HepG2 (cell line): ENCODE results near the gene DNAJC30. TPM values are rescaled to one million over a fixed set of nuclear protein-coding genes. Genes with fewer than 3 reads are reported as not detected.

Experiments
- ATAC-seq: fragments of 200-7000 bp; cut with Tn5 transposase; 3 replicates; pipeline ENCODE4 v1.9.1; 2020; ENCODE audit warnings: mild to moderate bottlenecking, moderate library complexity
- BruUV-seq: library from RNA; stranded (reverse); fragments of 400-500 nt; replicated peaks from 2 replicates; lab custom pipeline; 2021; lab: Mats Ljungman, UMichigan
- CTCF ChIA-PET: fragments of 300-600 bp; formaldehyde crosslinking; extraction: SDS; loops from one replicate; lab custom pipeline; 2021; ENCODE audit warnings: low total read pairs, inconsistent platforms, low intra/inter-chr PET ratio; lab: Yijun Ruan, JAX
- POLR2A ChIA-PET: fragments of 350-600 bp; sonication (Branson Sonifier 250); formaldehyde crosslinking; loops from one replicate; lab custom pipeline; 2020; ENCODE audit warnings: antibody characterized with exemption, inconsistent platforms; lab: Yijun Ruan, JAX
- DNase-seq: peaks from one replicate; pipeline ENCODE4 v3.0.0-alpha.2; 2015; ENCODE audit warnings: low spot score
- FAIRE-seq: peaks from 3 replicates; lab custom pipeline; 2011; peaks lifted over from hg19 to GRCh38; lab: Jason Lieb, UNC
- H2AFZ ChIP-seq: one replicate; pipeline ENCODE4 v1.6.1; 2011; ENCODE audit warnings: low read length, inconsistent platforms
- H3K27ac ChIP-seq: fragments of 300-600 bp; 3 replicates; pipeline ENCODE4 v1.8.0; 2011; ENCODE audit warnings: mixed run types, mild to moderate bottlenecking, mixed read lengths, low read length, inconsistent platforms; ENCODE audit not compliant: insufficient read depth; ENCODE audit errors: extremely low read length
- H3K27me3 ChIP-seq, 2 experiments: fragments of 200-600 bp in 1 of 2; 2 replicates in 1 of 2; 3 replicates in 1 of 2; pipeline versions ENCODE4 v1.6.0 to v1.8.0; 2011; ENCODE audit warnings: low read length in 2 of 2, mild to moderate bottlenecking in 2 of 2, moderate library complexity in 2 of 2, inconsistent platforms in 1 of 2; ENCODE audit not compliant: insufficient read depth in 2 of 2, control insufficient read depth in 1 of 2
- H3K36me3 ChIP-seq, 2 experiments: fragments of 200-600 bp in 1 of 2; replicated peaks in 1 of 2; 2 replicates in 1 of 2; 3 replicates in 1 of 2; pipeline versions ENCODE4 v1.5.1 to v1.8.0; 2011; ENCODE audit warnings: low read length in 2 of 2, inconsistent platforms in 1 of 2; ENCODE audit not compliant: insufficient read depth in 2 of 2, control insufficient read depth in 1 of 2
- H3K4me1 ChIP-seq: 2 replicates; pipeline ENCODE4 v1.5.1; 2012; ENCODE audit warnings: low read length, inconsistent platforms; ENCODE audit not compliant: insufficient read depth
- H3K4me2 ChIP-seq: 2 replicates; pipeline ENCODE4 v1.6.0; 2011; ENCODE audit warnings: low read depth, low read length, inconsistent platforms
- H3K4me3 ChIP-seq, 3 experiments: fragments of 200-600 bp in 1 of 3; sonication (generic), shearing (Covaris generic) in 1 of 3; replicated peaks in 1 of 3; 2 replicates each; pipeline ENCODE4 v1.5.1; 2011 to 2016; ENCODE audit warnings: low read length in 3 of 3, inconsistent platforms in 2 of 3, low read depth in 2 of 3, mild to moderate bottlenecking in 2 of 3, control low read depth in 1 of 3, mixed read lengths in 1 of 3; ENCODE audit not compliant: insufficient read depth in 1 of 3
- H3K79me2 ChIP-seq: one replicate; pipeline ENCODE4 v1.6.1; 2011; ENCODE audit warnings: low read length, inconsistent platforms; ENCODE audit not compliant: insufficient read depth
- H3K9ac ChIP-seq: 2 replicates; pipeline ENCODE4 v1.6.0; 2011; ENCODE audit warnings: mild to moderate bottlenecking, low read depth, low read length, inconsistent platforms; ENCODE audit not compliant: insufficient read depth
- H3K9me3 ChIP-seq: 2 replicates; pipeline ENCODE4 v1.5.1; 2012; ENCODE audit warnings: mild to moderate bottlenecking, low read length
- H4K20me1 ChIP-seq: 2 replicates; pipeline ENCODE4 v1.6.0; 2011; ENCODE audit warnings: inconsistent platforms, mild to moderate bottlenecking, low read length, moderate library complexity; ENCODE audit not compliant: insufficient read depth
- BHLHE40 ChIP-seq: IDR thresholded peaks from 2 replicates; pipeline ENCODE4 v1.6.1; 2011; ENCODE audit warnings: low read length, improper control_type of control experiment
- CEBPB ChIP-seq: IDR thresholded peaks from 2 replicates; pipeline ENCODE4 v1.6.1; 2011; ENCODE audit warnings: low read depth, low read length, improper control_type of control experiment, borderline replicate concordance
- ETV6 ChIP-seq: sonication (generic); formaldehyde crosslinking; conservative IDR thresholded peaks from 2 replicates; pipeline ENCODE4 v1.4.0; 2020; ENCODE audit warnings: missing genetic modification reagents
- HOXA3 ChIP-seq: sonication (generic); formaldehyde crosslinking; IDR thresholded peaks from 2 replicates; pipeline ENCODE4 v1.5.0; 2020; ENCODE audit warnings: missing genetic modification reagents
- MEIS2 ChIP-seq: sonication (generic); formaldehyde crosslinking; IDR thresholded peaks from 2 replicates; pipeline ENCODE4 v1.9.0; 2021; ENCODE audit warnings: mild to moderate bottlenecking, missing genetic modification reagents
- NCOA1 ChIP-seq: sonication (generic); formaldehyde crosslinking; IDR thresholded peaks from 2 replicates; pipeline ENCODE4 v1.9.0; 2021; ENCODE audit warnings: missing genetic modification reagents
- PHB2 ChIP-seq: fragments of 450-650 bp; IDR thresholded peaks from 2 replicates; pipeline ENCODE4 v1.6.1; 2018; ENCODE audit not compliant: partially characterized antibody
- RBFOX2 ChIP-seq: fragments of 200-400 bp; formaldehyde crosslinking; IDR thresholded peaks from 2 replicates; pipeline ENCODE4 v1.6.1; 2017; ENCODE audit warnings: low read depth, mild to moderate bottlenecking, low read length
- RBM22 ChIP-seq: fragments of 200-400 bp; formaldehyde crosslinking; optimal IDR thresholded peaks from 2 replicates; pipeline ENCODE3; 2017; ENCODE audit warnings: mild to moderate bottlenecking, low read length, moderate library complexity
- REL ChIP-seq: sonication (generic); formaldehyde crosslinking; conservative IDR thresholded peaks from 2 replicates; pipeline ENCODE4 v1.8.0; 2022; ENCODE audit warnings: mild to moderate bottlenecking, missing genetic modification reagents, moderate library complexity
- RNF2 ChIP-seq: fragments of 450-650 bp; conservative IDR thresholded peaks from 2 replicates; pipeline ENCODE4 v1.6.1; 2016; ENCODE audit warnings: low read depth
- TARDBP ChIP-seq: sonication (generic); formaldehyde crosslinking; IDR thresholded peaks from 2 replicates; pipeline ENCODE4 v1.8.0; 2022; ENCODE audit warnings: mild to moderate bottlenecking, missing genetic modification reagents
- YEATS4 ChIP-seq: sonication (generic); formaldehyde crosslinking; IDR thresholded peaks from 2 replicates; pipeline ENCODE4 v1.4.0; 2020; ENCODE audit warnings: missing genetic modification reagents, borderline replicate concordance
- ZKSCAN5 ChIP-seq: sonication (generic); formaldehyde crosslinking; IDR thresholded peaks from 2 replicates; pipeline ENCODE4 v1.5.1; 2020; ENCODE audit warnings: mild to moderate bottlenecking, missing genetic modification reagents
- ZNF124 ChIP-seq: sonication (generic); formaldehyde crosslinking; IDR thresholded peaks from 2 replicates; pipeline ENCODE4 v1.4.0; 2020; ENCODE audit warnings: missing genetic modification reagents
- ZNF652 ChIP-seq: IDR thresholded peaks from 2 replicates; pipeline ENCODE4 v1.6.1; 2016; ENCODE audit warnings: low read depth, borderline replicate concordance
- ZNF891 ChIP-seq: sonication (generic); formaldehyde crosslinking; IDR thresholded peaks from 2 replicates; pipeline ENCODE4 v1.5.0; 2020; ENCODE audit warnings: mild to moderate bottlenecking, missing genetic modification reagents
- ZSCAN25 ChIP-seq: sonication (generic); formaldehyde crosslinking; IDR thresholded peaks from 2 replicates; pipeline ENCODE4 v1.8.0; 2022; ENCODE audit warnings: mild to moderate bottlenecking, missing genetic modification reagents
- WGBS: methylation state at CpG from one replicate; pipeline ENCODE4 v1.1.6; 2017; ENCODE audit warnings: low lambda C conversion rate; 5-methylcytosine and 5-hydroxymethylcytosine counted together
- in situ Hi-C: cut with HindIII; loops from 2 replicates; pipeline ENCODE4 v1.10.0; 2017; ENCODE audit warnings: low pct_unique_long_range_greater_than_20kb; ENCODE audit not compliant: extremely low pct_ligation_motif_present
- intact Hi-C: fragments of 100-400 bp; cut with micrococcal nuclease; formaldehyde crosslinking; loops from one replicate; pipeline ENCODE4 v1.10.0; 2022; ENCODE audit not compliant: unreplicated experiment
- polyA plus RNA-seq, 8 experiments: library from polyadenylated mRNA; depleted of rRNA in 3 of 8; stranded (reverse) in 7 of 8; unstranded in 1 of 8; fragments of >200 nt; fragmentation: Illumina TruSeq in 4 of 8; extraction: Trizol in 4 of 8; gene quantifications; 2 replicates each; pipeline versions ENCODE4 v1.2.1 to v1.2.3, GENCODE V29; 2011 to 2016; ENCODE audit warnings: low read depth in 4 of 8, missing spikeins in 1 of 8, mixed read lengths in 1 of 8; ENCODE audit not compliant: insufficient read depth in 1 of 8
- total RNA-seq, 5 experiments: library from RNA; depleted of rRNA; stranded (reverse); fragments of >200 nt; fragmentation: Illumina TruSeq; extraction: Trizol; gene quantifications; 2 replicates each; pipeline ENCODE4 v1.2.3, GENCODE V29; 2016; ENCODE audit warnings: low read depth in 1 of 5
- TF ChIP-seq, protein P1 (sequence below): sonication (generic); formaldehyde crosslinking; IDR thresholded peaks from 2 replicates; pipeline ENCODE4 v1.5.0; 2020; ENCODE audit warnings: missing genetic modification reagents, mild to moderate bottlenecking, borderline replicate concordance

The DNAJC30 gene
- total and polyA plus RNA-seq, 2 of the 13 experiments (the other 11 are each of a cell fraction or from before 2014, with no cell fraction given), result 3.3 to 3.8 TPM

DNA sequence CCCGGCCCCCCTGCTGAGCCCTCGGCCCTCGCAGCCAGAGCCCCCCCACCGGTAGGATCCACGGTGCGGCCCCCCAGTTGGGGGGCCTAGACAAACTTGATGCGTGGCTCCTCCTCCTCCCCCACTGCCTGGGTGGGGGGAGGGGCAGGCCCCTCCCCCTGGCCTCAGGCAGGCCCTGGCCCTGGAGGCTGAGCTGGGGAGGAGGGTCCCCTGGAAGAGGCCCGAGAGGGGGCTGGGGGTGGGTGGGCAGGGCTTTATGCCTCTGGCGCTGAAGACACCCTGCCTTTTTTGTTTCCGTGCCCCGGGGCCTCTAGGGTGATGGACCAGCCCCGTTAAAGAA lies 12.0 kb downstream of the DNAJC30 start:
- ChIA-PET CTCF (no interaction called here), POLR2A (no interaction called here)
- peaks cover 27% of the 10 kb centered on the region; the same call in 1 of the 2 replicates for H3K4me1 ChIP-seq
- H3K79me2 ChIP-seq, result no peaks in the 10 kb centered on the region
- no peak for TF ChIP-seq YEATS4 (CRISPR knock-in tag)
- no peak for TF ChIP-seq RNF2
- no peak for TF ChIP-seq ZNF891 (CRISPR knock-in tag)
- TF ChIP-seq BHLHE40, result no peak
- TF ChIP-seq RBM22, result no peak
- WGBS, result no CpG with 5 or more reads among the region's 12 CpGs
- in situ Hi-C loops (no loop called here), intact Hi-C loops (no loop called here)
- DNase-seq, result no peak
- no TSS peak for BruUV-seq
- no peak overlapping the region for H2AFZ ChIP-seq
- H3K27ac ChIP-seq, result no peak overlapping the region
- H4K20me1 ChIP-seq, result no peaks in the 10 kb centered on the region
- ATAC-seq, result no peak
- no peak overlapping the region for H3K9ac ChIP-seq
- no peak overlapping the region for H3K4me2 ChIP-seq
- H3K9me3 ChIP-seq, result no peaks in the 10 kb centered on the region
- no peaks in the 10 kb centered on the region; a peak in 1 of 5 replicates for H3K27me3 ChIP-seq
- no peak for FAIRE-seq
- H3K36me3 ChIP-seq, result peaks cover 0 to 2% of the 10 kb centered on the region in 2 experiments; a peak in 1 of 5 replicates
- no peak overlapping the region for H3K4me3 ChIP-seq

DNA sequence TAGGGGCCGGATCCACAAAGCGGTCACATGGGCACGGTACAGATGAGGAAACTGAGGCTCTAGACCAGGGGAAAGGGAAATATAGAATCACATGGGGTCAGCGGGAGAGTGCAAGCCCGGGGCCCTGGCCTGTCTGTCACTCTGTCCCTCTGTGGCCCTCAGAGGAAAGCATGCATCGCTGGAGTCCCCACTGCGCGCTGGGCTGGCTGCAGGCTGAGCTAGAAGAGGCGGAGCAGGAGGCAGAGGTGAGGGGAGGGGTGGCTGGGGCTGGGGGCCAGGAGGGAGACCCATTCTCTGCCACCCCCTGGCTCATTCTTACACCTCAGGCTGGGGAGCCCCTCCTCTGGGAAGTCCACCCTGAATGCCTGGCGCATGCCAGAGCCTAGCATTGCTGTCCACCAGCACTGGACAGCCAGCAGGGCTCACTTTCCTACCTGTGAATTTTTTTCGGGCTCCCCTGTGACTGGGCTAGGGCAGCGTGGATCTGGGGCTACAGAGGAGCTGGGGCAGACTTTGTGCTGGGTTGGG lies 13.3 kb downstream of the DNAJC30 start:
- Histone ChIP-seq H3K9me3 (no peaks in the 10 kb centered on the region), H3K27me3 (no peaks in the 10 kb centered on the region; a peak in 1 of 5 replicates), H2AFZ (no peak overlapping the region), H3K36me3 (peaks cover 0 to 2% of the 10 kb centered on the region in 2 experiments; a peak in 1 of 5 replicates), H3K79me2 (no peaks in the 10 kb centered on the region), H3K4me2 (no peak overlapping the region), H3K27ac (no peak overlapping the region), H3K4me1 (peaks cover 32% of the 10 kb centered on the region; the same call in 1 of the 2 replicates)
- POLR2A ChIA-PET, result interaction anchor here (2.1 to 2.3 kb wide), 2 partner anchors 45 to 47 kb away, joined by 7 to 13 read pairs; partner anchors contain the start of gene MLXIPL
- no peak for ATAC-seq
- no peak for FAIRE-seq
- in situ Hi-C loops (loop anchor here (5.0 kb wide), 1 partner anchor 58 kb away; no protein-coding TSS in a partner anchor), intact Hi-C loops (loop anchor here (5.0 kb wide), 1 partner anchor 47 kb away; the partner anchor contains the start of gene STX1A)
- WGBS, result 97% methylated on average over 8 of the region's 12 CpGs
- CTCF ChIA-PET, result no interaction called here
- BruUV-seq, result no TSS peak
- TF ChIP-seq, protein P1, sequence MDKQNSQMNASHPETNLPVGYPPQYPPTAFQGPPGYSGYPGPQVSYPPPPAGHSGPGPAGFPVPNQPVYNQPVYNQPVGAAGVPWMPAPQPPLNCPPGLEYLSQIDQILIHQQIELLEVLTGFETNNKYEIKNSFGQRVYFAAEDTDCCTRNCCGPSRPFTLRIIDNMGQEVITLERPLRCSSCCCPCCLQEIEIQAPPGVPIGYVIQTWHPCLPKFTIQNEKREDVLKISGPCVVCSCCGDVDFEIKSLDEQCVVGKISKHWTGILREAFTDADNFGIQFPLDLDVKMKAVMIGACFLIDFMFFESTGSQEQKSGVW (CRISPR knock-in tag), result no peak
- TF ChIP-seq CEBPB (no peak), NCOA1 (CRISPR knock-in tag) (no peak), ZNF124 (CRISPR knock-in tag) (no peak), MEIS2 (no peak), ZSCAN25 (CRISPR knock-in tag) (no peak), RBFOX2 (no peak), HOXA3 (CRISPR knock-in tag) (no peak), PHB2 (no peak), ZKSCAN5 (CRISPR knock-in tag) (no peak), ZNF652 (CRISPR knock-in tag) (no peak), REL (CRISPR knock-in tag) (no peak), ETV6 (CRISPR knock-in tag) (no peak), TARDBP (CRISPR knock-in tag) (no peak)
- TF ChIP-seq, all 625 proteins: peak for 0
- Histone ChIP-seq H3K9ac (no peak overlapping the region), H3K4me3 (no peak overlapping the region), H4K20me1 (no peaks in the 10 kb centered on the region)
- no peak for DNase-seq
